Measurements from ENCODE around the gene SLC1A5.

GRCh38 chr19:46745521-46746280 lies 42.7 kb downstream of the SLC1A5 start, which contains the start of gene FKRP:
- no peak for TF ChIP-seq CTCF (IDR thresholded peaks at IDR 0.05; ENCODE audit: borderline replicate concordance, extremely low read depth, low read length, poor library complexity, severe bottlenecking)
- no peak for TF ChIP-seq EZH2 (IDR thresholded peaks at IDR 0.05; ENCODE audit: borderline replicate concordance, low read depth, low read length, severe bottlenecking)

Data from DND-41 (cell line).